ENCODE data around the gene TSEN34.
"Not testable (repeated sequence)": the region's sequence is repeated elsewhere in the genome, so short reads cannot be mapped to it uniquely, and the experiment has no call there.

TSEN34 gene

DNA sequence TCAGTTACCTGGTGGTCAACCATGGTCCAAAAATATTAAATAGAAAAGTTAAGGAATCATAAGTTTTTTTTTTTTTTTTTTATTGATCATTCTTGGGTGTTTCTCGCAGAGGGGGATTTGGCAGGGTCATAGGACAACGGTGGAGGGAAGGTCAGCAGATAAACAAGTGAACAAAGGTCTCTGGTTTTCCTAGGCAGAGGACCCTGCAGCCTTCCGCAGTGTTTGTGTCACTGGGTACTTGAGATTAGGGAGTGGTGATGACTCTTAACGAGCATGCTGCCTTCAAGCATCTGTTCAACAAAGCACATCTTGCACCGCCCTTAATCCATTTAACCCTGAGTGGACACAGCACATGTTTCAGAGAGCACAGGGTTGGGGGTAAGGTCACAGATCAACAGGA lies 23.1 kb downstream of the TSEN34 start:
- peaks cover 18% of the 10 kb centered on the region for H3K4me1 ChIP-seq (ENCODE audit: control insufficient read depth, insufficient read depth, low read length)
- DNase-seq (ENCODE audit: low read depth); H3K9ac ChIP-seq (ENCODE audit: low read length); H3K9me3 ChIP-seq (ENCODE audit: control insufficient read depth, low read length); H3K27me3 ChIP-seq (replicated peaks; ENCODE audit: control insufficient read depth, insufficient read depth, low read length); H3K4me3 ChIP-seq (ENCODE audit: low read length): not testable (repeated sequence)
- H3K36me3 ChIP-seq (ENCODE audit: control insufficient read depth, insufficient read depth, low read length, severe bottlenecking): peaks cover 15% of the 10 kb centered on the region

DNA sequence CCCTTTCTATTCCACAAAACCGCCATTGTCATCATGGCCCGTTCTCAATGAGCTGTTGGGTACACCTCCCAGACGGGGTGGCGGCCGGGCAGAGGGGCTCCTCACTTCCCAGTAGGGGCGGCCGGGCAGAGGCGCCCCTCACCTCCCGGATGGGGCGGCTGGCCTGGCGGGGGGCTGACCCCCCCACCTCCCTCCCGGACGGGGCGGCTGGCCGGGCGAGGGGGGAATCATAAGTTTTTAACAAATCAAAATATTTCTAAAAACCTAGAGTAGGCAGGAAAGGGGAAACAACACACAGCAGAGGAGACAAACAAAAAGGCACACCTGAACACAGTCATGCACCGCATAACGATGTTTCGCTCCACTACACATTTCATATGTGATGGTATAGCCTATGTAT lies 23.6 kb downstream of the TSEN34 start:
- H3K4me1 ChIP-seq (ENCODE audit: control insufficient read depth, insufficient read depth, low read length): peaks cover 13% of the 10 kb centered on the region
- DNase-seq (ENCODE audit: low read depth); H3K4me3 ChIP-seq (ENCODE audit: low read length); H3K9me3 ChIP-seq (ENCODE audit: control insufficient read depth, low read length); H3K27me3 ChIP-seq (replicated peaks; ENCODE audit: control insufficient read depth, insufficient read depth, low read length); H3K9ac ChIP-seq (ENCODE audit: low read length): not testable (repeated sequence)
- H3K36me3 ChIP-seq (ENCODE audit: control insufficient read depth, insufficient read depth, low read length, severe bottlenecking): peaks cover 17% of the 10 kb centered on the region

DNA sequence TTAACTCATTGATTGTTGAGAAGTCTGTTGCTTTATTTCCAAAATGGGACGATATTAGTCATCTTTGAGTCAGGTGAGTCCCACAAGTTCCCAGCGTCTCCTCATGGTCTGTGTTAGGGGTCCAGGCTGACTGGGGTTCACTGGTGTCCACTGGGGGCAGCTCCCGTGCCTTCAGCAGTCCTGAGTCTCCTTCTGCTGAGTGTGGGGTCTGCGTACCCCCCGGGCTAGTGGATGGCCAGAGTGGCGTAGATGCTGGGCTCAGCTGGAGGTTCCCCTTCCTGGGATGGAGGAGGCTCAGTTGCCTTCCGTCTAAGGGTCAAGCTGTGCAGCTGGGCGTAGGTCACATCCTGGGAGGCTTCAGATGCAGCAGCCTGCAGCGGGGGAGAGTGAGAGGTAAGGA lies 25.8 kb downstream of the TSEN34 start:
- DNase-seq (ENCODE audit: low read depth): no peak
- no peaks in the 10 kb centered on the region for H3K9me3 ChIP-seq (ENCODE audit: control insufficient read depth, low read length)
- H3K9ac ChIP-seq (ENCODE audit: low read length): no peak overlapping the region
- H3K4me1 ChIP-seq (ENCODE audit: control insufficient read depth, insufficient read depth, low read length): no peaks in the 10 kb centered on the region
- no peak overlapping the region for H3K4me3 ChIP-seq (ENCODE audit: low read length)
- H3K36me3 ChIP-seq (ENCODE audit: control insufficient read depth, insufficient read depth, low read length, severe bottlenecking): peaks cover 17% of the 10 kb centered on the region
- no peaks in the 10 kb centered on the region for H3K27me3 ChIP-seq (replicated peaks; ENCODE audit: control insufficient read depth, insufficient read depth, low read length)

DNA sequence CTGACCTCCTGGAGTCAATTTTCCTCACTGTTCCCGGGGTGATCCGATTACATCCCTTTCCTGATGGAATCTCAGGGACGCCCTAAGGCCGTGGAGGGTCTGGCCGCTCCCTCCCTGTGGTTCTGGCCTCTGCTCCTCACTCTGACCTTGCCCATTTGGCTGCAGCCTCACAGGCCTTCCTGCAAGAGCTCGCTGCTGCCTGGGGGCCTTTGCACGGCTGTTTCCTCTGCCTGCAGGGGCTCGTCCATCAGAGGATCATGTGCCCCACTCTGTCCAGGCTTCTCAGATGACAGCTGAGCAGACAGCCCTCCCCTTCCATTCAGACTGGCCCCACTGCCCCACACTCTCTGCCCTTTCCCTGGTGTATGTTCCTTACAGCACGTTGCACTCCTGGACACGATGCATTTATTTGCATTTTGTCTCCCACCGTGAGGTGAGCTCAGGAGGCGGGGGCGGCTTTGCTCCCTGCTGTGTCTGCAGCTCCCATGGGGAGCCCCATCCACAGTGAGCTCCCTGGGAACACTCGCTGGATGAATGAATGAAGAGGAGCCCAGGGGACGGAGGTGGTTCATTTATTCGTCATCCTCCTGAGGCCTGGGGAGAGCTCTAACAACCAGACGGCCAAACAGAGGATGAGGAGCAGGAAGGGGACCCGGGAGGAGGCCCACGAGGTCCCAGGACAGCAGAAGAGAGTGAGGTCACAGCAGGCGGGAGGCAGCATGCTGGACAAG lies 26.6 kb downstream of the TSEN34 start:
- H3K9ac ChIP-seq (ENCODE audit: low read length); H3K9me3 ChIP-seq (ENCODE audit: control insufficient read depth, low read length); DNase-seq (ENCODE audit: low read depth); H3K27me3 ChIP-seq (replicated peaks; ENCODE audit: control insufficient read depth, insufficient read depth, low read length); H3K4me1 ChIP-seq (ENCODE audit: control insufficient read depth, insufficient read depth, low read length); H3K4me3 ChIP-seq (ENCODE audit: low read length): not testable (repeated sequence)
- peaks cover 15% of the 10 kb centered on the region for H3K36me3 ChIP-seq (ENCODE audit: control insufficient read depth, insufficient read depth, low read length, severe bottlenecking)

DNA sequence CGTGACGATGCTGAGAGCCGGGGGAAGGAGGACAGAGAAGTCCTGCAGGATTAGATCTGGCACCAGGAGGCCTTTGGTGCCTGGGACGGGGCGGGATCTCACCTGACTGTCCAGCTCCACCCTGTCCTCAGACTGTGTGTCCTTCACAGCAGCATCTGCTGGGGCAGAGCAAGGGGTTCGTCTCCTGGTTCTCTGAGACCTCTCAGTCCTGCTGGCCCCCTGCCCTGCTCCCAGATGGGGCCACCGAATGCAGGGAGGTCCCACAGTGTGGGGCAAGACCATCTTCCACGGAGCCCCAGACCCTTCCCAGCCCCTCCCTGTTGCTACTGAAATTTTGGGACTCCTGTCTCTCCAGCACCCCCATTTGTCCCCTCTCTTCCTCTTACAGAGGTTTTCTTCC lies 27.2 kb downstream of the TSEN34 start:
- H3K4me3 ChIP-seq (ENCODE audit: low read length): no peak overlapping the region
- H3K9ac ChIP-seq (ENCODE audit: low read length): no peak overlapping the region
- DNase-seq (ENCODE audit: low read depth): no peak
- no peaks in the 10 kb centered on the region for H3K4me1 ChIP-seq (ENCODE audit: control insufficient read depth, insufficient read depth, low read length)
- H3K36me3 ChIP-seq (ENCODE audit: control insufficient read depth, insufficient read depth, low read length, severe bottlenecking): peaks cover 13% of the 10 kb centered on the region
- peaks cover 8% of the 10 kb centered on the region for H3K27me3 ChIP-seq (replicated peaks; ENCODE audit: control insufficient read depth, insufficient read depth, low read length)
- no peaks in the 10 kb centered on the region for H3K9me3 ChIP-seq (ENCODE audit: control insufficient read depth, low read length)

DNA sequence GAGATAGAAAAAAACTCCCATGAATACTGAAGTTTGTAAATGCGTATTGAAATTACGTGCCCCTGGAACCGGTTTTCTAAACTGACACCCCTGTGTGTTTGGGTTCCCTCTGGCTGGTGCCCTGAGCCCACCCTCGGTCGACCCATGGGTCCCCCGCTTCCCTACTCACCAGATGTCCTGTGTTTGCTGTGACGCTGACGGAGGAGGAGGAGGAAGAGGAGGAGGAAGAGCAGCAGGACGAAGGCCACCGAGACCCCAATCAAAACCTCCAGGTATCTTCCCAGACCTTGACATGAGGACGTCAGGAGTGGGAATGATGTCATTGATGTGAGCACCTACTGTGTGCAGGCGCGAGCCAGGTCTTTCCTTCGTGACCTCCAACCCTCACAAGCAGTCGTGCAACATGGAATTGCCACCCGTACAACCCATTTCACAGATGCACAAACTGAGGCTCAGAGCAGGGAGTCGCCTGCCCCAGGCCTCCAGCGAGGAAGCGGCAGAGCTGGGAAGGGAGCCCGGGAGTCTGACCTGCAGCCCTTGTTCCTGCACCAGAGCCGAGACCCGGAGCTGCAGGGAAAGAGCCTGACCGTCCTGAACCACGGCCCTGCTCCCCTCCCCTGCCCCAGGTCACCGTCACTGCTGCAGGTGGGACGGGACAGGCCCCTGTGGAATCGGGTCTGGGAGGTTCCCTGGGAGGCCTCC lies 28.0 kb downstream of the TSEN34 start:
- H3K36me3 ChIP-seq (ENCODE audit: control insufficient read depth, insufficient read depth, low read length, severe bottlenecking): peaks cover 13% of the 10 kb centered on the region
- H3K4me3 ChIP-seq (ENCODE audit: low read length): no peak overlapping the region
- peaks cover 15% of the 10 kb centered on the region for H3K27me3 ChIP-seq (replicated peaks; ENCODE audit: control insufficient read depth, insufficient read depth, low read length)
- no peaks in the 10 kb centered on the region for H3K4me1 ChIP-seq (ENCODE audit: control insufficient read depth, insufficient read depth, low read length)
- no peak overlapping the region for H3K9ac ChIP-seq (ENCODE audit: low read length)
- no peak for DNase-seq (ENCODE audit: low read depth)
- H3K9me3 ChIP-seq (ENCODE audit: control insufficient read depth, low read length): no peaks in the 10 kb centered on the region

DNA sequence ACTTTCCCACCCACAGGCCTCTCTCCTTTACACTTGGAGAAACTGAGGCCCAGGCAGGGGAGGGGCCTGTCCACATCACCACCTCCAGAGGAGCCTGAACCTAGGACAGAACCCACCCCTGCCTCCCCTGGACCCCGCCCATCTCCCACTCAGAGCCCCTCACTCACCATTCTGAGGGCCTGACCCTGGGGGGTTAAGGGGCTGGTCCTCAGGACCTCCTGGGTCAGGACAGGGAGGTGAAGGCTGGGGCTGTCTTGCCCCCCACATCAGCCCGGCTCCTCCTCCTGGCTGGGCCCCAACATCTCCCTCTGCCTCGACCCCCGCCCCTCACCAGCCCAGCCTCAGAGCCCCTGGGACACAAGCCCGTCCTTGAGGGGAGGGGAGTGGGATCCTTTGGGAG lies 28.6 kb downstream of the TSEN34 start:
- H3K4me3 ChIP-seq (ENCODE audit: low read length); H3K9ac ChIP-seq (ENCODE audit: low read length); H3K9me3 ChIP-seq (ENCODE audit: control insufficient read depth, low read length); DNase-seq (ENCODE audit: low read depth); H3K4me1 ChIP-seq (ENCODE audit: control insufficient read depth, insufficient read depth, low read length): not testable (repeated sequence)
- H3K27me3 ChIP-seq (replicated peaks; ENCODE audit: control insufficient read depth, insufficient read depth, low read length): peaks cover 16% of the 10 kb centered on the region
- H3K36me3 ChIP-seq (ENCODE audit: control insufficient read depth, insufficient read depth, low read length, severe bottlenecking): peaks cover 13% of the 10 kb centered on the region

DNA sequence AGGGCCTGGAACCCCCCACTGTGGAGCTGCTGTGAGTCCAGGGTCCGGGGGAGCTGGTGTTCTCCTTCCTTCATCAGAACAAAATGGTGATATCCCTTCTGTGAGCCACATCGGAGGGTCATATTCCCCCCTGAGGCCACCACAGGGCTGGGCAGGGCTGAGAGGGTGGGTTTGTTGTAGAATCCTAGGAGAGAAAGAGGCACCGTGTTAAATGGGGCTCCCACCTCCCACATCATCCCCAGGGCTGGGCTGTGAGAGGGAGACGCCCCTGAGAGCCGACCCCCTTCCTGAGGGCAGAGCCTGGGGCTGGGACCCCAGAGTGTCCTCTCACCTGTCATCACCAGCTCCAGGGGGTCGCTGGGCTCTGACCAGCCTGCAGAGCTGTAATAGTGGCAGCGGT lies 30.8 kb downstream of the TSEN34 start:
- H3K36me3 ChIP-seq (ENCODE audit: control insufficient read depth, insufficient read depth, low read length, severe bottlenecking); H3K9ac ChIP-seq (ENCODE audit: low read length); H3K4me1 ChIP-seq (ENCODE audit: control insufficient read depth, insufficient read depth, low read length); DNase-seq (ENCODE audit: low read depth); H3K4me3 ChIP-seq (ENCODE audit: low read length); H3K9me3 ChIP-seq (ENCODE audit: control insufficient read depth, low read length): not testable (repeated sequence)
- H3K27me3 ChIP-seq (replicated peaks; ENCODE audit: control insufficient read depth, insufficient read depth, low read length): peaks cover 16% of the 10 kb centered on the region

DNA sequence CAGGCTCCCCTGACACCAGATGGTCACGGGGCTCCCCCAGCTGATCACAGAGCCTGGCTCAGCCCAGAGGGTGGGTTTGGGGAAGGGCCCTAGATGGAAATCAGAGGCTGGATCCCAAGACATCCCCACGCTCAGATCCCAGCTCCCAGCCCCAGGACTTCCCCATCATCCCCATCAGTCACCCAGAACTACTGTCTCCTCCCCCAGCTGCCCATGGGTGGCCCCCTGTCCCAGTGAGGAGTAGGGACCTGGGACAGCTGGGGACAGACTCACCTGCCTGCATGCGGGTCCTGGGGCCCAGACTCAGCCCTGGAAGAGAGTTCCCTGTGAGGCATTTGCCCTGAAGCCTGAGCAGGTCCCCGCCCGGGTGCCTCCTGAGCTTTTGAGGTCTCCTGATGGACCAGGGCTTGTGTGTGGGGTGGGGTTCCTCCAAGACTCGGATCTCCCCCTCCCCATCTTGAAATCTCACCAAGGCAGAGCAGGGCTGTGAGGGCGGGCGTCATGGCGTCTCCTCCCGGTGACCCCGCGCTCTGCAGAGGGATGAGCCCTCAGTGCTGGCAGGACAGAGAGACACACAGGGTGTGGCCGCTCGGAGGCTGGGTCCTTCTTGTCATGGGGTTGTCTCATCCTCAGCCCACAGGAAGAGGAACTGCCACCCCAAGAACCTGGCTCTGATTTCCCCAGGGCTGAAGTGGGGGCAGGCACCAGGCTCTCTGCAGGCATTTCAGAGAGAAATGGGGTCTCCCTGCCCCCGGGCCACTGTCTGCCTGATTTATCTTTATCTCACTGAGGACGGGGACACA lies 31.6 kb downstream of the TSEN34 start, which contains the start of gene LILRB3:
TSS of gene LILRB3 (minus strand) at position 534 of the 803 bp plus-strand sequence. CDS start at position 503, 31 bp downstream.
- not testable (repeated sequence) for DNase-seq (ENCODE audit: low read depth)

DNA sequence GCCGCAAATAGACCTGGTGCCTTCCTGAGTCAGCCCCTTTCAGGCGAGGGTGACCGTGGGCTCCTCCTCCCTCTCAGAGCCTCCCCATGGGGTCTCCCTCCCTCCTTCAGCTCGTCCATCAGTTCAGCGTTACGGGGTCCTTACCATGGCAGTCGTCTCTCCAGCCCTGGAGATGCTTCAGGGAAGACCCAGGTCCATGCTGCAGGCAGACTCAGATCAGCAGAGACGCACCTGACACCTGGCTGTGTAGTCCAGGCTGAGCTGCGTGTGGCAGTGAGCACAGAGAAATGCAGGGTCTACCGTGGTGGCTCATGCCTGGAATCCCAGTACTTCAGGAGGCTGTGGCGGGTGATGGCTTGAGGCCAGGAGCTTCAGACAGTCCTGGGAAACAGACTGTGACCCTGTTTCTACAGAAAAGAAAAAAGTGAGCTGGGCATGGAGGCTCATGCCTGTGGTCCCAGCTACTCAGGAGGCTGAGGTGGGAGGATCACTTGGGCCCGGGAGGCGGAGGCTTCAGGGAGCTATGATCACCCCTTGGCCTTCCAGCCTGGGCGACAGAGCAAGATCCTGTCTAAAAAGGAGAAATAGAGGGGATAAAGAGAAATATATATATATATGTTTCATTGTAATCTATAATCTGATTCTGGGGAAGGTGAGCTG lies 32.3 kb downstream of the TSEN34 start:
- not testable (repeated sequence) for H3K4me1 ChIP-seq (ENCODE audit: control insufficient read depth, insufficient read depth, low read length); H3K9ac ChIP-seq (ENCODE audit: low read length); DNase-seq (ENCODE audit: low read depth); H3K9me3 ChIP-seq (ENCODE audit: control insufficient read depth, low read length); H3K36me3 ChIP-seq (ENCODE audit: control insufficient read depth, insufficient read depth, low read length, severe bottlenecking); H3K4me3 ChIP-seq (ENCODE audit: low read length)
- H3K27me3 ChIP-seq (replicated peaks; ENCODE audit: control insufficient read depth, insufficient read depth, low read length): peaks cover 16% of the 10 kb centered on the region

More for the DNA sequence above, 31.6 kb downstream of the TSEN34 start, which contains the start of gene LILRB3:
- H3K9ac ChIP-seq (ENCODE audit: low read length); H3K4me3 ChIP-seq (ENCODE audit: low read length); H3K36me3 ChIP-seq (ENCODE audit: control insufficient read depth, insufficient read depth, low read length, severe bottlenecking); H3K4me1 ChIP-seq (ENCODE audit: control insufficient read depth, insufficient read depth, low read length); H3K9me3 ChIP-seq (ENCODE audit: control insufficient read depth, low read length): not testable (repeated sequence)
- peaks cover 16% of the 10 kb centered on the region for H3K27me3 ChIP-seq (replicated peaks; ENCODE audit: control insufficient read depth, insufficient read depth, low read length)

DNA sequence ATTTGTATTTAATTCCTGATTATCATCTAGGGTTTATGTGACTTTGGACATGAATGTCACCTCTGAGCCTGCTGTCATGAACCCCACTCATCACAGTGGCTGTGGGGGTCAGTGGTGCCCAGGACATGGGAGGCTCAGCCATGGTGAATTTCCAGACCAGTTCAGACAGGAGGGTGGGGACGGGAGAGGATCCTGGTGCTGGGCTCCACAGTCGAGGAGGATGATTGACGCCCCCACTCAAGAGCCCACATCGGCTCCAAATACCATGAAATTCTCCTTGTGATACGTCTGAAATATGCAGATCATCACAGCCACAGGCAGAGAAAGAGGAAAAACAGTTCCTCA lies 32.8 kb downstream of the TSEN34 start:
- peaks cover 16% of the 10 kb centered on the region for H3K27me3 ChIP-seq (replicated peaks; ENCODE audit: control insufficient read depth, insufficient read depth, low read length)
- not testable (repeated sequence) for H3K4me3 ChIP-seq (ENCODE audit: low read length); H3K36me3 ChIP-seq (ENCODE audit: control insufficient read depth, insufficient read depth, low read length, severe bottlenecking); H3K4me1 ChIP-seq (ENCODE audit: control insufficient read depth, insufficient read depth, low read length); H3K9ac ChIP-seq (ENCODE audit: low read length); DNase-seq (ENCODE audit: low read depth); H3K9me3 ChIP-seq (ENCODE audit: control insufficient read depth, low read length)

All from adipocyte (in vitro differentiated cells).